NCI-H146 treated with DMSO at 0.1 percent for 48 hours (cell line): ENCODE data around the gene RTKN.

ENCODE experiments used
- DNase-seq: peaks from one replicate; lab custom pipeline; 2025; ENCODE audit not compliant: unreplicated experiment; lab: John Stamatoyannopoulos, UW

RTKN gene

GRCh38 chr2:74379851-74380789, 61.6 kb downstream of the RTKN start, which contains the start of gene DCTN1:
Gene DCTN1, minus strand, starts transcription at chr2:74380311. Its CDS starts 274 bp downstream, at chr2:74380037.
- no peak for DNase-seq

GRCh38 chr2:74378007-74378406, 63.7 kb downstream of the RTKN start:
- no peak for DNase-seq

DNA sequence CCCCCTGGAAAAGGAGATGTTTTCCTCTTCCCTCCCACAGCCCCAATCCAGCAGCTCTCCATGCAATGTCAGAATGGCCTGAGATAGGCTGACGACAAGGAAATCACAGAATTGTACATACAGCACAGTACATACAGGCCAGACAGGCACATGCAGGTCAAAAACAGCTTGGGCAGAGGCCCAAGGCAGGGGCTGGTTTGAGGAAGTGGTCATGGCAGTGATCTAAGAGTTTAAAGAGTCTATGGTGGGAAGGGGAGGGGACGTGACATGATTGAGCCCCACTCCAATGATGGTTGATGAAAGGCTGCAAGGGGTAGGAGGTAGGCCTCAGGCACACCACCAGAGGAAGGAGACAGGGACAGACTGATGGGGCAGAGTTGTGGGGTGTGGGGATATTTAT, 65.9 kb downstream of the RTKN start:
- no peak for DNase-seq
